Stimulated activated naive CD4-positive, alpha-beta T cell treated with Interleukin-2 at 50 U/mL for 16 hours (primary cell): Measurements from ENCODE around the gene ST6GALNAC3.

ENCODE experiments used
- DNase-seq: peaks from one replicate; lab custom pipeline; 2025; lab: John Stamatoyannopoulos, UW

The ST6GALNAC3 gene

DNA sequence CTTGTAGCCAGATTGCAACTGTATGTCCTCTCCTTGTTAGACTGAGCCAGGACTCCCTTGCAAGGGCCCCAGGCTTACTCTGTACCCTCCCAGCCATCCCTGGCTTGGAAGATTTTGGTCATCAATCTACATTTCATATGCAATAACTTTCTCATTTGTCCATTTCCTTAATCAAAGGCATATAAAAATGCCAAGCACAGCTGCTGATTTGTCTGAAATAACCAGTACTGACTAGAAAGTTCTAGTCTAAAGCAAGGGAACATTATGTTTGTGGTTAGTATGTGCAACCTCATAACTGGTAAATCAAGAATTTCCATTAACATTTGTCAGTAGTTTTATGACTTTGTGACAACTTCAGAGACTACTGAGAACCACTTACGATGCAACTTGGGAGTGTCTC, 370.2 kb downstream of the ST6GALNAC3 start:
- no peak for DNase-seq

DNA sequence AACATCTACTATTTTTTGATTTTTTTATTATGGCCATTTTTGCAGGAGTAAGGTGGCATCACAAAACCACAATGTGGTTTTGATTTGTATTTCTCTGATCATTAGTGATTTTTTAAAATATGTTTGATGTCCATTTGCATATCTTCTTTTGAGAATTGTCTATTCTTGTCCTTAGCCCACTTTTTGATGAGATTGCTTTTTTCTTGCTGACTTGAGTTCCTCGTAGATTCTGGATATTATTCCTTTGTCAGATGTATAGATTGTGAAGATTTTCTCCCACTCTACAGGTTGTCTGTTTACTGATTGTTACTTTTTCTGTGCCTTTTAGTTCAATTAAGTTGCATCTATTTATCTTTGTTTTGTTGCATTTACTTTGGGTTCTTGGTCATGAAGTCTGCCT, 375.7 kb downstream of the ST6GALNAC3 start:
- DNase-seq: no peak

DNA sequence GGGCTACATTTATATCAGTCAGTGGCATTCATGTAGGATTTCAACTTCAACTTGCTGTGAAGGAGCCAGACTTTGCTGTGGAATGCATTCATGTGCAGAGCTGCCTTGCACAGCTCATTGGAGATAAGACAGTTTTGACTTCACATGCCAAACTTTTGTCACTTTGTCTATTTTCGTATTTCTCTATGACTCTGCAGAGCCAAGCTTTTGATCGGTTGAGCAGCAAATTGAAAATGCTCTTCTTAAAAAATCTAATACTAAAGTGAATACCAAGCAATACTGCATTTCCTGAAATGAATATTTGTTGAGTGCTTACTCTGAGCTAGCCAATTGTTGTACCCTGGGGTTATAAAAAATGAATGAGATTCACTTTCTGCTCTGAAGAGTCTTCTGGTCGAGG, 388.7 kb downstream of the ST6GALNAC3 start:
- no peak for DNase-seq

DNA sequence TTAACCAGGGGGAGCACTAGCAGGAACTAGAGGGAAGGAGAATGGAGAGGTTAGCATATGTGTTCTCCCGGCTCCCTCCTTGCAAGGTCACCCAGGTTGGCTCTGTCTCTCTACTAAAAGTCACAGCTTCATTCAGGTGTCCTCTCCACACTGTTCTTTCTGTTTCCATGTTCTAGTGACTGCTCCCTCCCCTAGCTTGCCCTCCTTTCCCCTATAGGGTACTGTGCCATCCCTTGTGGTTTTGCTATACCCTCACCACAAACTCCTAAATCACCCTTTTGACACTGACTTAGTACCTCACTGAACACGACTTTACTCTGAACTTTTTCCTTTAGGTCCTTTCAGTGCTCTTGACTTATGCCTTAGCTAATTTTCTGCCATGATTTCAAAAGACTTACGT, 389.3 kb downstream of the ST6GALNAC3 start:
- DNase-seq: no peak

DNA sequence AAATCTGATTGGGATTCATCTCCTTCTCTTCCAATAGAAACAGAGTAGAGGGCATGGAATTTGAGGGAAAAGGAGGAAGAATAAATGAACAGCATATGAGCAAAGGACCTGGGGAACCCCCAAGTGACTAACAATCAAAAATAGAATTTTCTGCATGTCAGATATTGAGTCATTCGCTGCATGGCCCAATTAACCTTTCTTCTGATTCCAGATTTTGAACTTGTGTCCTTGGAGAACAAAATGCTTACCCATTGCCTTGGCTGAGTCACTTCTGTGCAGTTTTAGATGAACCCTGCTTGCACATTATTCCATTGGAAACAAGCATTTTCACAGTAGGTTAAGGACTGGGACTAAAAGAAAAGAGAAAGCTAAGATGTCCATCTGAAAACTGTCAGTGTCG, 390.5 kb downstream of the ST6GALNAC3 start:
- no peak for DNase-seq

DNA sequence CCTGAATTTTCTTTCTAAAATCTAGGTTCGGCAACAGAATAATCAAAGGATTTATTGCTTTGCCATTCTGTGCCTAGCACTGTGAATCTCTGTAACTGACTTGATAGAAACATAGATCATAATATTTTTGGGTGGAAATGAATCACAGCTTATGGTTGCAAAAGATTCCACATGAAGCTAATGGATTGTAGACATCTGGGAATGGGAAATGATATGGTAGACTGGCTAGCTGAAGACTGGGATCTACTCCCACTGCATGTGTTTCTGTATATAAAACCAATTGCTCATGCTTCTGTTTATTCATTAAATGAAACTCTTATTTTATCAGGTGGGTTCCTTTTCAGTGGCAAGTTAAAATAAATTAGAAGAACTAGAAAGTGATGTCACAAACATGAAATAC, 395.6 kb downstream of the ST6GALNAC3 start:
- no peak for DNase-seq

DNA sequence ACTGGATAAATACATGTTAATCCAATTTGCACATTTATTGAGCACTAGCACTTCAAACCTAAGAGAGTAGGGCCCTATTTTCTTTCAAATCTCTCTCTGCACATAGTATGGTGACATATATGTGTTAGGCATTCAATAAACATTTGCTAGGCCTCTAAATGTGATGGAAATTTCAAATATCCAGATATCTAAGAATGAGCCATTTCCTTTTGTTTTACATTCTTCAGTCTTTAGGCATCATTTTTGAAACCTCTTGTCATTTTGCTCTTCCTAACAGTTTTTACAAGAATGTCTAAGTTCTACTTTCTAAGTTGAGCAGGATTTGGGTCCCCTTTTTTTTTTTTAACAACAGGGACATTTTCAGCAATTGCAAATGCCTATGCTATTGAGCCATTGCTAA, 397.0 kb downstream of the ST6GALNAC3 start:
- no peak for DNase-seq

DNA sequence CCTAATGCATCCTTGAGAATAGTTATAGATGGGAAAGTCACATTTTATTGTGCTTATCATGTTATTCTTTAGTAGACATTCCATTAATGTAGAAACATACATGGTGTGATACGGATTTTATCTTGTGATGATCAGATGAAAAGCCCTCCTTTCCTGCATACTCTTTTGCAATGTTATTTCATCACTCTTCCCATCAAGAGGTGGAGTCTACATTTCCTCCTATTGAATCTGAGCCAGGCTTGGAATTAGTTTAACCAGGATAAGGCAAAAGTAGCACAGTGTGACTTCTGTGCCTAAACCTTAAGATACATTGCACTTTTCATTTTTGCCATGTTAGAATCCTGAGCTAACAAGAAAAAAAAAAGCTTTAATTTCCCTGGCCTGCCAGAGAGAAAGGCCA, 399.0 kb downstream of the ST6GALNAC3 start:
- DNase-seq: no peak

DNA sequence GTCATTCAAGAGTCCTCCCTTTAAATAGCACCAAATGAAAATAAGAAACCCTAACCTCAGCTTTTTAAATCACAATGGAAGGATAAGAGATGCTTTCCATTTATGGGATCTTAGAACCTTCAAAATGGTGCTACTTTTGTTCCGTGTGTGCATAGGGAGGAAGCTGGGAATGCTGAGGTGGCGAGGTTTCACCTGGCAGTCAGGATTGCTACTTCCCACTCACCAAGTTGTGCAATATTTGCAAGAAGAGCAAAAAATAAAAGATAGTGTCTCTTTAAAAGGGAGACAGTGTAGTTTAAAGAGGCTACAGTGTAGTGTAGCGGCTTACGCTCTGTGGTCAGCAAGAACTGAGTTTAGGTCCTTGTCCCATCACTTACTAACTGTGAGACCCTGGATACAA, 400.4 kb downstream of the ST6GALNAC3 start:
- no peak for DNase-seq

DNA sequence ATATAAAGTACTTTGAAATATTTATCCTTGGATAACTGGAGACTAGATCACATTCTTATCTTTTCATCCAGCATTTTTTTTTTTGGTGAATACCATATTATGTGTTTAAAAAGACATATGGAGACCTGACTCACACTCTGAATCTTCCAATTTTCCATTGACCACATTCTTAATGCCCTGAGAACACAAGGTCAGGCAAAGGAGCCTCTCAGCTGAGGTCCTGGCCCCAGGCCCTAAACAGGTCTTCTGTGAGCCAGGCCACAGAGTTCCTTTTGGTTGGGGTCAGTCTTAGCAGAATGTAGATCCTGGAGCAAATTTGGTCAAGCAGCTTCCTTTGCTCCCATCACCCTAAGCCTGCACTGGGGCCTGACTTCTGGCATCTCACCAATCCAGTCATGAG, 402.6 kb downstream of the ST6GALNAC3 start:
- DNase-seq: no peak

DNA sequence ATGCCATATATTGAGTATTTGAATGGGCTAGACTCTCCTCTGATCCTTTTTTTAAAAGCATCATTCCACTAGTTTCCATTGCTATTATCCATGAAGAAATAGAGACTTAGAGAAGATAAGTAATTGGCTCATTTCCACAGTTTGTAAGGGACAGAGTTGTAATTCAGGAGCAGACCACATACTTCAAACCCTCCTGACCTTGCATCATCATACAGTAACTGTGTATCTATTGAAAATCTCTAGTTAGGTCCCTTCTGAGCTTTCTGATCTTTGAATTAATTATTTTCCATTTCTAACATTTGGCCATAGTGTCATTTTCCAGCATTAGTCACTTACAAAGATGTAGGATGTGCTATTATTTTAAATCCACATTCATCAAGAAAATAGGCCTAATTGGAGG, 406.3 kb downstream of the ST6GALNAC3 start:
- DNase-seq: no peak

DNA sequence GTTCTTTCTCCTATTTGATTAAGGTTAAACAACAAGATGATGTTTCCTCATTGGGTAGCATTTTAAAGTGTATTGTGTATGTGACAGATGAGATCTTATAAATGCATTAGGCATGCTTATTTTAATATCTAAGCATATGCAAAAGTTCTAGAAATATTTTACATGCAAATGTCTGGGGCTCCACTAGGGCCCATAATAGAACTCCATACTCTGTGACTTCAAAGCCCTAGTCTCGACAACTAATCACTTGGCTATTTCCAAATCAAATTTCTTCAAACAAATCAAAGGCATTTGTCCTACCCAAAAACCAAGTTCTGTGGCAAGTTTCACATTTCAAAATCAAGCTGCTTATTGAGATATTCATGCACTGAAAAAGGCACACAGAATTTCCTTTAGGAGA, 407.1 kb downstream of the ST6GALNAC3 start:
- no peak for DNase-seq

DNA sequence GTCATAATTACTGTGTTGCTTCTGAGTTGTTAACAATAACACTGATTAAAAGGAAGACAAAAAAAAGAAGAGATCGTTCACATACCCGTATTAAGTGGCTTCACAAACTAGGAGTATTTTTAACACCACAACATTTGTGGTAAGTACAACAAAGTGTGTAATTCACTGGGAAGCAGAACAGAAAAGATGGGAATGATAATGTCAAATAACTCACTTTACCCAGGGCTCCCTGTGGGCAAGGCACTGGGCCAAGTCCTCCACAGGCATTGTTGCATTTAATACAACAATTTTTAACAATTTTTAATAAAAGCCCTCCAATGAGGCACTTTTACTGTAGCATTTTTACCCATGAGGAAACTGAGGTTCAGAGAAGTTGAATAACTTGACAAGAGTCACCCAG, 407.7 kb downstream of the ST6GALNAC3 start:
- no peak for DNase-seq

DNA sequence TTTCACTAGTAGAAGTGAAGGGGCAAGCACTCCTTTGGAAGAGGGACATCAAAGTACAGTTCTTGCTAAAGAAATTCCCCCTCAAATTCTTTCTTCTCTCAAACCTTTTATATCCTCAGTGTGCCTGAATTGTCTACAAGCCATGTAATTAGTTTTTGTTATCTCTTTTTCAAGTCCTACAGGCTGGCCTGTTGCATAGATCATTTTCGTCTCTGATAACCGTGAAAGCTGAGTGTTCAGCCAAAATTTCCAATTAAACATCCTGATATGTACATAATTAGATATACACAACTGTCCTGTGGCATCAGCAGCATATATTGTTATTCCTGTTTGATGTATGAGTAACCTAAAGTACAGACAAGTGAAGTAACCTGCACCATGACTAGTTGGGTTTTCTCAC, 417.2 kb downstream of the ST6GALNAC3 start:
- no peak for DNase-seq

DNA sequence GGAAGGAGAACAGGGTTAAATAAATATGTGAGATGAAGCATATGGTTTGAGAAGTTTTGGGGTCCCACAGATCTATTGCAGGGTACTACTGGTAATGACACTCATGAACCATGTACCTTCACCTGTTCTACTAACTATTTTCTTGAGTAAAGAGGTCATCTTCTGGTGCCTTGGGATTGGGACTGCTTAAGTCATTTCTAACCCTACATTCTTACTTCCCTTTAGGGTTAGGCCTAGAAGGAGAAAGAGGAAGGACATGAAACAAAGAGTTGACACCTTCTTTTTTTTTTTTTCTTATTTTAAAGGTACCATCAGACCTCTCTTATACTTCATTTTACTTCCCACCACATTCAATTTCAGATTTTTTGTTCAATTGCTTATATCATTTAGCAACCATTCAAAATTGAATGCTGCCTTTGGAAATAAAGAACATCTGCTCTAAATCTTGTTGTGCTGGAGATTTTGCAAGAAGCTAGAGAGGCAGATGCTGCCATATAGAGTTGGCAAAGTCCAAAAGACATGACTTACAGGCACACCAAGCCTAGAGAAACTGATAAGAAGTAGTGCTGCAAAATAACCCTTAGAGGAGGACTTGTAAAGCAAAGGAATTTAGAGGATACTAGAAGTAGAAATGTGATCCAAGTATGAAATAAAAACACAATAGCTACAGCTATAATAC, 418.3 kb downstream of the ST6GALNAC3 start:
- no peak for DNase-seq

DNA sequence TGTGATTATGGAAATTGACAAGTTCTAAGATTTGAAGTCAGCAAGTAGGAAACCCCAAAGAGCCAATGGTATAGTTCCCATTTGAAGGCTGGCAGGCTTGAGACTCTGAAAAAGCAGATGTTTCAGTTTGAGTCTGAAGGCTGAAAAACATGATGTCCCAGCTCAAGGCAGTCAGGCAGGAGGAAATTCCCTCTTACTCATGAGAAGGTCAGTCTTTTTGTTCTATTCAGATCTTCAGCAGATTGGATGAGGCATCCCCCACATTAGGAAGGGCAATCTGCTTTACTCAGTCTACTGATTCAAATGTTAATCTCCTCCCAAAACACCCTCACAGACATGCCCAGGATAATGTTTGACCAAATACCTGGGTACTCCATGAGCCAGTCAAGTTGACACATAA, 420.3 kb downstream of the ST6GALNAC3 start:
- no peak for DNase-seq

DNA sequence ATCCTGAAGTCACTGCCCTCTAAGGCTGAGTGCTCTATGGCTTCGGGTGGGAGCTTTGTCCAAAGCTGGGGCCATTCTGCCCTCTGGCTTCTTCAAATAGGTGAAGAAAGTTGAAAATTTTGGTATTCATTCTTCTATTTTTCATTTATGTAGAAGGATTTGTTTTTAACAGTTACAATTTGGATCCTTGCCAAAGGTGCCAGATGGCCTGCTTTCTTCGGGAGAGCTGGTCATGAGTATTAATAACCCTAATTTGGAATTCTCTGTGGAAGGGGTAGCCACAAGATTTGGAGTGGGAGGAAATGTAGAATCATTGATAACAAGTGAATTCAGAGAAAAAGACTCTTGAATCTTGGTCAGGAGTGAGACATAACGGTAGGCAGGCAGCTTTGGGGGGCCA, 422.3 kb downstream of the ST6GALNAC3 start:
- DNase-seq: no peak

DNA sequence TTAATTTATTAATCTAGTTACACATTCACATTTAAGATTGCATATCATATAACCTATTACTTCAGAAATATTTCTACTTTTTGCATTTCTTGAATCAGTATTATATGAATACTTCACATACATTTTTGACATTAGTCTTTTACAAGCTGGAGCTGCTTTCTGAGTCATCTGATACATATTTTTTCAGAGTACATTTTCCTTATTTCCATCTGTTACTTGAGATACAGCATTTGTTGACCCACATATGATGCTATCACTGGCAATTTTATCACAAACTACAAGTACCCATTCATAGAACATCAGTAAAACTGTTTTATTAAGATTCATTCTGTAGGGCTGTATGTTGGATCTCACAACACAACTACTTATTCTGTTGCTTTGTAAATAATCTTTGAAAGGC, 425.6 kb downstream of the ST6GALNAC3 start:
- no peak for DNase-seq

DNA sequence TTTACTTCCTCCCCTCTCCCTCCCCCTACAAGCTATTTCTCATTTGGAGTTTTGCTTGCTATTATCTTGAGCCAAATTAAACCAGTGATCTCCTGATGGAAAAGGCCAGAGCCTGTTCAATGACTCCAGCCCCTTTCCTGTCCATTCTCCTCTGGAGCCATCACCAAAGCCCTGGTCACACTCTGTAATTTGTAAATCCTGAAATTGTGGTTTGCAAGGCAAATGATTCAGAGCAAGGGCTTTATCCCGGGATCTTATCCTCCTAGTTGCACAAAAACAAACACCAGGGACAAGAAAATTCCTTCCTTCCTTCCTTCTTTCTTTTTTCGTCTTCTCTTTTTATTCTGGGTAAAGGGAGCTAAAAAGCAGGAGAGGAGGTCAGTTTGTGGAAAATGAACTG, 426.6 kb downstream of the ST6GALNAC3 start:
- no peak for DNase-seq

DNA sequence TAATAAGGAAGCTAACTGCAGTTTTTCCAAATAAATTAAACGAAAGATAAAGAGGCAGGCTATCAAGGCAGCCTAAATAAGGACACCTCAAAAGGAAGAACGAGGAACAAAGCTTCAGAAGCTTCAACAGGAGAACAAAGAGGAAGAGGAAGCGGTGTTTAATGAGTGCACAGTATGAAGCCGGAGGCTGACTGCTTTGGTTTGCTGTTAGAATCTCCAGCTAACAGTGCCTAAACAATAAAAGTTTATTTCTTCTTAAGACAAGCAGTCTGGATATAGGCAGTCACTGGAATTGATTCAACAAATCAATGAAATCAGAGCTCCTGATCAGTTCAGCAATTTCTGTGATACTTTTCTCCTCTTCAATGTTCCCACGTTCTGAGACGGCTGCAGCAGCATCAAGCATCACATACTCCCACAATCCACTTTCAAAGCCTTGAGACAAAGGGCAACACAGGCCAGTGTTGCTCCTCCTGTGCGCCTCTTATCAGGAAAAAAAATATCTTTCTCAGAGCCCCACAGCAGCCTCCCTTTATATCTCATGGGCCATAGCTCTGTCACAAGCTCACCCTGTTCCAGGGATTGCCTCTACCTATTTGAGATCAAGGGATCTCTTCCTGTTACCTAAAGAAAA, 427.2 kb downstream of the ST6GALNAC3 start:
- no peak for DNase-seq

DNA sequence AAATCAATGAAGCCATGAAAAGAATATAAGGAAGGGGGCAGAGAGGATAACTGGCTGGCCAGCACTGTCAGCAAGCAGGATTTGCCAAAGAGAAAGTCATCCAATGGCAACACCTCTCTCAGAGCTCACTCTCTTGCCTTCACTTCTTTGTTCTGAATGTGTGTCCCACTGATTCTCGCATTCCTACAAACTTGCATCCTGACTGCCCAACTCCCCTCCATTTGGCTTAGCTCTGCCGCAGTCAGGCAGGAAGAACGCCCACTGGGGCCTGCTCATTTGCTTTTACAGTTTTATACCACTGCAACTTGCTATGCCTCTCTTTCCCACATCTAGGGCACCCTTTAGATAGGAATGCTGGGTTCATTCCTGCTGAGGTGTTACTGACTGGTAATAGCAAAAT, 428.6 kb downstream of the ST6GALNAC3 start:
- no peak for DNase-seq

DNA sequence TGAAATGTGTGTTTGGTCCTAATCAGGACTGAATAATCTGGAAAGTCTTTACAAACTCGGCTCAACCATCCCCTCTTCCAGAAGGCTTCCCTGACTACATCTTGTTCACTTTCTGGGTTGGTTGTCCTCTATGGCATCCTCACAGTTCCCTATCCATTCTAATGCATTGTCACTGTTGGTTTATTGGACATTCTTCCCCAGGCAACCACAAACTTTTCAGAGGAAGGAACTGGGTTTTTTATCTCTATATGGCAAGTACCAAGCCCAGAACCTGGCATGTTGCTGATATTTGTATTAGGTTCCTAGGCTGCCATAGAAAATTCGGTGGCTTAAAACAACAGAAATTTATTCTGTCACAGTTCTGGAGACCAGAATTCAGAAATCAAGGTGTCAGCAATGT, 429.2 kb downstream of the ST6GALNAC3 start:
- no peak for DNase-seq

DNA sequence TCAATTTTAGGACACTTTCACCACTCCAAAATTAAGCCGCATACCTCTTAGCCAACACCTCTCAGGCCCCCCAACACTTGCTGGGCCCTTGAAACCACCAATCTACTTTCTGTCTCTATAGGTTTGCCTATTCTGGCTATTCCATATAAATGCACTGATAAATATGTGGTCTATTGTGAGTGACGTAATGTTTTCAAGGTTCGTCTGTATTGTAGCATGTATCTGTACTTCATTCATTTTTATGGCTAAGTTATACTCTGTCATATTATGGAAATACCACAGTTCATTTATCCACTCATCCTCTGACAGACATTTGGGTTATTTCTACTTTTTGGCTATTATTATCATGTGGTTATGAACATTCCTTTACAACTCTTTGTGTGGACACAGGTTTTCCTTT, 432.8 kb downstream of the ST6GALNAC3 start:
- no peak for DNase-seq

DNA sequence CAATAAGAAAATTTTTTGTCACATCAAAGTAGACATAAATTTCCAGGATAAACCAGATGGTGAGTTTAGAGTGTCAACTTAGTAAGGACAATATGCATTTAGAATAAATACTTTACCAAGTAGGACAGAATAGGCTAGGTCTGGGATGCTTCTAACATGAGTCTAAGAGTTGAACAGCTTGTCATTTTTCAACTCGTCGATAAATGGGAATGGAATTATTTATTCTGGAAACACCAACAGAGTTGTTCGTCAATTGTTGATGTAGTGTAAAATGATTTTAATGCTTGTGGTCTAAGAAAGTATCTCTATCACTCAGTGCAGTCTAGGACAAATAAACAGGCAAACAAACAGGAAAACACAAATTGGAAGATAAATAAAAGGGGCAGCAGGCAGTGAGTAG, 434.3 kb downstream of the ST6GALNAC3 start:
- DNase-seq: no peak
